Stomach (tissue), 9 donors: ENCODE results near the gene CHMP4B. TPM values are rescaled to one million over a fixed set of nuclear protein-coding genes. Genes with fewer than 3 reads are reported as not detected.

Experiments used
- DNase-seq, 2 donors: peaks; one replicate each; pipeline versions ENCODE4 v3.0.0 to v3.0.0-alpha.2; 2013 to 2019
- H3K27ac ChIP-seq, 5 donors: fragments of 200-600 bp in 4 of 5; sonication (generic) in 4 of 5; one replicate each; pipeline ENCODE4 v1.5.1; 2013 to 2019; ENCODE audit warnings: mild to moderate bottlenecking in 1 of 5, moderate library complexity in 1 of 5
- H3K27me3 ChIP-seq, 3 donors: fragments of 200-600 bp; sonication (generic); one replicate each; pipeline ENCODE4 v1.5.1; 2017 to 2019; ENCODE audit warnings: mixed run types in 1 of 3
- H3K36me3 ChIP-seq, 4 donors: fragments of 200-600 bp; sonication (generic); 1 replicate in 3 of 4; 2 replicates in 1 of 4; pipeline ENCODE4 v1.5.1; 2016 to 2019
- H3K4me1 ChIP-seq, 4 donors: fragments of 200-600 bp; sonication (generic); one replicate each; pipeline ENCODE4 v1.5.1; 2016 to 2019
- H3K4me3 ChIP-seq, 4 donors: fragments of 200-600 bp; sonication (generic) in 3 of 4; one replicate each; pipeline ENCODE4 v1.5.1; 2016 to 2019; ENCODE audit warnings: mild to moderate bottlenecking in 1 of 4
- H3K9me3 ChIP-seq, 4 donors: fragments of 200-600 bp; sonication (generic); one replicate each; pipeline ENCODE4 v1.5.1; 2016 to 2019
- CTCF ChIP-seq, 7 experiments: fragments of 450-650 bp in 4 of 7; fragments of 200-600 bp in 3 of 7; sonication (generic) in 3 of 7; IDR thresholded peaks; one replicate each; pipeline ENCODE4 v1.5.1; 2016 to 2019; ENCODE audit warnings: antibody characterized with exemption in 7 of 7, control low read depth in 2 of 7, mild to moderate bottlenecking in 1 of 7
- EP300 ChIP-seq: sonication (generic); formaldehyde crosslinking; IDR thresholded peaks from one replicate; pipeline ENCODE4 v1.6.1; 2017; ENCODE audit warnings: antibody characterized with exemption
- POLR2A ChIP-seq, 4 donors: fragments of 450-650 bp; IDR thresholded peaks; one replicate each; pipeline ENCODE4 v1.6.1; 2016; ENCODE audit warnings: antibody characterized with exemption in 4 of 4, control low read depth in 2 of 4, mild to moderate bottlenecking in 1 of 4, moderate library complexity in 1 of 4
- POLR2AphosphoS5 ChIP-seq, 3 donors: sonication (generic); formaldehyde crosslinking; IDR thresholded peaks; one replicate each; pipeline ENCODE4 v1.6.1; 2016; ENCODE audit warnings: antibody characterized with exemption in 3 of 3
- WGBS, 5 donors: extraction: QIAGEN DNeasy Blood & Tissue Kit in 3 of 5; methylation state at CpG; one replicate each; pipeline versions ENCODE4 v1.1.5 to v1.1.7; 2013 to 2018; 5-methylcytosine and 5-hydroxymethylcytosine counted together
- intact Hi-C: fragments of 100-400 bp; cut with DNase I; formaldehyde crosslinking; loops from one replicate; pipeline ENCODE4 v1.15.1; 2023; ENCODE audit warnings: low total_unique reads
- polyA plus RNA-seq, 3 donors: library from polyadenylated mRNA; stranded (reverse); fragments of 200-250 nt; gene quantifications; one replicate each; pipeline ENCODE4 v1.2.3, GENCODE V29; 2013
- total RNA-seq, 5 donors: library from RNA; depleted of rRNA; stranded (reverse); fragments of >200 nt; gene quantifications; one replicate each; pipeline versions ENCODE4 v1.1.0 to v1.2.3, GENCODE V29; 2014 to 2016
- donor health status: healthy with polysubstance abuse.
- donor health status: Bipolar disorder and iron deficiency.
- donor health status: healthy.

Gene CHMP4B
- total and polyA plus RNA-seq, 8 donors: 48.4 to 166 (median 98.5) TPM

GRCh38 chr20:33777816-33778215, 33.3 kb upstream of the CHMP4B start:
- H3K4me1 ChIP-seq: peaks cover 0 to 7% (median 2%) of the 10 kb centered on the region in 4 donors
- intact Hi-C loops: no loop called here
- H3K4me3 ChIP-seq: no peak overlapping the region
- 76 to 89% (median 82%) methylated on average over 2 of the region's 2 CpGs for WGBS, 5 donors
- H3K36me3 ChIP-seq: peaks cover 0 to 25% (median 16%) of the 10 kb centered on the region in 4 donors
- H3K27me3 ChIP-seq: no peaks in the 10 kb centered on the region
- H3K9me3 ChIP-seq: no peaks in the 10 kb centered on the region
- no peak for TF ChIP-seq CTCF (IDR thresholded peaks at IDR 0.05)
- no peak for TF ChIP-seq POLR2AphosphoS5 (IDR thresholded peaks at IDR 0.05)
- no peak for TF ChIP-seq EP300
- no peak for TF ChIP-seq POLR2A (IDR thresholded peaks at IDR 0.05)
- no peak for DNase-seq
- H3K27ac ChIP-seq: peak overlapping the region in 1 of 5 donors; percentile 61

DNA sequence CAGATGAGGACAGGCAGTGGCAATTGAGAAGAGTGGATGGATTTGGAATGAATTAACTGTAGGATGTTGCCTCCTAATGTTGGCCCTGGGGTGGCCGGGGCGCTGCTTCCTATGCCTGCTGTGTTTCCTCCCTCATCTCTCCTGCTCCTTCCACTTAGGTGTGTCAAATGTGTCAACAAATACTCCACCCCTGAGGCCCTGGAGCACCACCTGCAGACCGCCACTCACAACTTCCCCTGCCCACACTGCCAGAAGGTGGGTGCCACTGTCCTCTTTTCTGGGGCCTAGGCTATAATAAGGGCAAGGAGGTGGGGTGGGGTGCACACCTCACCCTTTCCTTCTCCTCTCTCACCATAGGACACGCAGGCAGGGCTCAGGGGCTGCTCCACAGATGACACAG, 30.0 kb upstream of the CHMP4B start:
- Histone ChIP-seq H3K27ac (no peak overlapping the region), H3K27me3 (no peaks in the 10 kb centered on the region), H3K4me3 (no peak overlapping the region), H3K4me1 (peaks cover 0 to 7% (median 2%) of the 10 kb centered on the region in 4 donors), H3K36me3 (peaks cover 0 to 25% (median 10%) of the 10 kb centered on the region in 4 donors), H3K9me3 (no peaks in the 10 kb centered on the region)
- DNase-seq: peak in 1 of 2 donors; percentile 58
- 76 to 93% (median 83%) methylated on average over 4 of the region's 4 CpGs for whole genome bisulfite sequencing, 5 donors
- TF ChIP-seq POLR2A (IDR thresholded peaks at IDR 0.05) (no peak), CTCF (IDR thresholded peaks at IDR 0.05) (no peak), EP300 (no peak), POLR2AphosphoS5 (IDR thresholded peaks at IDR 0.05) (no peak)
- intact Hi-C loops: no loop called here

DNA sequence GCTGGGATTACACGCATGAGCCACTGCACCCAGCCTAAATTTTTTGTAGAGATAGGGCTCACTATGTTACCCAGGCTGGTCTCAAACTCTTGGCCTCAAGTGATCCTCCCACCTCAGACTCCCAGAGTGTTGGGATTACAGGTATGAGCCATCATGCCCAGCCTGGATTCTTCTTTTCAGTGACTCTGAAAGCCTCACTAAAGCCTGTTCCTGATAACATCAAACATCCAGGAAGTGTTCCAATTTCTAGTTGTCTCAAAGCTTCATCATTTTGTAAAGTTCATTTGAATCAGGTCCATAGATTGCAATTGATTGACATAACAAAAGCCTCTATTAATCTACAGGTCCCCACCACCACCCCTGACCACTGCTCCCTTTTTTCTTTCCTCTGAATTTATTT, 29.2 kb upstream of the CHMP4B start:
- intact Hi-C loops: no loop called here
- 94 to 100% (median 100%) methylated on average over 1 of the region's 1 CpG for WGBS, 5 donors
- no peak overlapping the region for H3K27ac ChIP-seq
- TF ChIP-seq CTCF (IDR thresholded peaks at IDR 0.05): no peak
- TF ChIP-seq POLR2AphosphoS5 (IDR thresholded peaks at IDR 0.05): no peak
- TF ChIP-seq POLR2A (IDR thresholded peaks at IDR 0.05): no peak
- TF ChIP-seq EP300: no peak
- H3K4me1 ChIP-seq: peaks cover 0 to 7% (median 2%) of the 10 kb centered on the region in 4 donors
- H3K9me3 ChIP-seq: no peaks in the 10 kb centered on the region
- no peaks in the 10 kb centered on the region for H3K27me3 ChIP-seq
- no peak overlapping the region for H3K4me3 ChIP-seq
- DNase-seq: no peak
- peaks cover 0 to 25% (median 10%) of the 10 kb centered on the region in 4 donors for H3K36me3 ChIP-seq

- H3K4me1 ChIP-seq: peaks cover 0 to 15% (median 3%) of the 10 kb centered on the region in 4 donors
- no peak for DNase-seq
- intact Hi-C loops: no loop called here
- 81 to 89% (median 87%) methylated on average over 5 of the region's 5 CpGs for WGBS, 5 donors
- peaks cover 0 to 25% (median 10%) of the 10 kb centered on the region in 4 donors for H3K36me3 ChIP-seq
- no peak overlapping the region for H3K4me3 ChIP-seq
- no peak overlapping the region for H3K27ac ChIP-seq
- TF ChIP-seq POLR2AphosphoS5 (IDR thresholded peaks at IDR 0.05) (no peak), EP300 (no peak)
- no peaks in the 10 kb centered on the region for H3K27me3 ChIP-seq
- H3K9me3 ChIP-seq: no peaks in the 10 kb centered on the region
Observed at GRCh38 chr20:33783256-33783655, 27.9 kb upstream of the CHMP4B start.

DNA sequence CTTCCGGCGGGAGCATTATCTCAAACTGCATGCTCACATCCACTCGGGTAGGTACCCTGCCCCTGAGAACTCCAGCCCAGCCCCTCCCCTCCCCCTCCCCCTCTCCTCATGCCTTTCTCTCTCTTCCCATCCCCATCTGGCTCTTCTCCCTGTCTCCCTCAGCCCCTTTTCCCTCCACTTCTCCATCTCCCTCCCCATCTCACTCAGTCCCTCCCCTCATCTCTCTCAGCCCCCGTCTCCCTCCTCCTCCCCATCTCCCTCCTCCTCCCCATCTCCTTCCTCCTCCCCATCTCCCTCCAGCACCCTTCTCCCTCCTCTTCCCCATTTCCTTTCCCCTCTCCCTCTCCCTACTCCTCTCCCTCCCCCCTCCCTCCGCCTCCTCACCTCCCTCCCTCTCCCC, 27.3 kb upstream of the CHMP4B start:
- Histone ChIP-seq H3K4me1 (peaks cover 5 to 15% (median 8%) of the 10 kb centered on the region in 4 donors), H3K27me3 (no peaks in the 10 kb centered on the region), H3K9me3 (no peaks in the 10 kb centered on the region), H3K36me3 (peaks cover 0 to 25% (median 10%) of the 10 kb centered on the region in 4 donors), H3K4me3 (no peak overlapping the region), H3K27ac (no peak overlapping the region)
- 74 to 82% (median 81%) methylated on average over 5 of the region's 5 CpGs for WGBS, 5 donors
- no peak for DNase-seq
- intact Hi-C loops: no loop called here
- TF ChIP-seq POLR2A (IDR thresholded peaks at IDR 0.05): no peak
- no peak for TF ChIP-seq CTCF (IDR thresholded peaks at IDR 0.05)
- no peak for TF ChIP-seq POLR2AphosphoS5 (IDR thresholded peaks at IDR 0.05)
- TF ChIP-seq EP300: no peak
